Posterior cingulate gyrus (tissue), 11 donors: Measurements from ENCODE around the gene EPS15.
"Not testable (repeated sequence)": the region's sequence is repeated elsewhere in the genome, so short reads cannot be mapped to it uniquely, and the experiment has no call there.

Experiments used
- DNase-seq, 10 donors: peaks; one replicate each; pipeline versions ENCODE4 v3.0.0 to v3.0.0-alpha.2; 2020 to 2021; ENCODE audit warnings: mixed read lengths in 3 of 10
- intact Hi-C: fragments of 100-400 bp; cut with DNase I; formaldehyde crosslinking; loops from one replicate; pipeline ENCODE4 v1.15.1; 2023

EPS15 gene

DNA sequence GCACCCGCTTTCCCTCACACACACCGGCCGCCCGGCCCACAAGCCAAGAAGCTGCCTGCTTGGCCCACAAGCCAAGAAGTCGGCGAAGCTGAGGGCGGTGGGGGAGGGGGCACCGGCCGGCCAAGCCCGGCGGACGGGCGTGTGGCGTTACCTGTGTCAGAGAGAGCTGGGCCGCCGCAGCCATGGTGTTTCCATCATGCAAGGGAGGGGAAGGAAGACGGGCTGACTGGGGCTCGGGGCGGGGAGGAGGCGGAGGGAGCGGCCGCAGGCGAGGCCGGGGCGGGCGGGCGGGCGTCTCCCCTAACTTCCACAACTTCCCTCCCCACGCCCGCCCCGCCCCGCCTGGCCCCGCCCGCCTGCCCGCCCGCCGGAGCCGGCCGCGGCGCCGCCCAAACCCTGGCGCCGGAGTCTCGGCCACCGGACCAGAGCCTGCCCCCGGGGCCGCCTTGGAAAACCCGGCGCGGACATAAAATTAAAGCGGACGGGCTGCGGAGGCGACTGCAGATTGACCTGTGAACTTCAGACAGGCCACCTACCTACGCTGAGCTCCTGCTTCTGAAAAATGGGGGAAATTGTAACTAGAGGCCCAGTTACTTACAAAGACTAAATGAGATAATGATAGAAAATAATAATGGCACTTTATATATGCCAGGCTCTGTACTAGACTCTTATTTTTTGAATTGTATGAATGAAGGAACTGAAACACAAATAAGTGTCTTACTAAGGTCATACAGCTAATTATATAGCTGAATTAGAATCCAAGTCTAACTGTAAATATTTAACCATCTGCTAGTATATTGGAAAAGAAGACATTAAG lies at the start of gene EPS15:
Gene EPS15 (minus strand): TSS at position 219 of the 817 bp plus-strand sequence. CDS start 35 bp downstream, at position 184.
- intact Hi-C loops = loop anchor here (10.0 kb wide), 1 partner anchor 94 kb away; no protein-coding TSS in a partner anchor
- peak; percentile 58 to 96 (median 70) for DNase-seq

- DNase-seq = no peak
- intact Hi-C loops = loop anchor here (5.0 kb wide), 1 partner anchor 199 kb away; no protein-coding TSS in a partner anchor
These were observed 49.3 kb upstream of the EPS15 start for GRCh38 chr1:51568231-51568935.

DNA sequence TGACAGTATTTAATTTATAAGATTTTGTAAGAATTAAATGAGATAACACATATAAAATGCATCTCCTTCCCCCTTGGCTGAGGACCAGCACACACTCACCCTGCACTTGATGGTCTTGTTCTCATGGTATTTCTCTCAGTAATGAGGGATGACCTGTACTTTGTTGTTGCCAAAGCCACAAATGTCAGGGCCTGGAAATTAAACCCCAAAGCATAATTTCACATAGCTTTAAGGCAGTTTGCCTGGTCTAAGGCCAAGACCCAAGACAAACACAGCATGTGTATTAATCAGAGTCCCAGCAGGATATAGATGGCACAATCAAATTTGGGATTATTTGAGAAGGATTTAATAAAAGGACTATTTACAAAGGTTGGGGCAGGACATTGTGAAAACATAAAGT lies 48.6 kb upstream of the EPS15 start:
- intact Hi-C loops = loop anchor here (5.0 kb wide), 1 partner anchor 200 kb away; no protein-coding TSS in a partner anchor
- DNase-seq = no peak

DNA sequence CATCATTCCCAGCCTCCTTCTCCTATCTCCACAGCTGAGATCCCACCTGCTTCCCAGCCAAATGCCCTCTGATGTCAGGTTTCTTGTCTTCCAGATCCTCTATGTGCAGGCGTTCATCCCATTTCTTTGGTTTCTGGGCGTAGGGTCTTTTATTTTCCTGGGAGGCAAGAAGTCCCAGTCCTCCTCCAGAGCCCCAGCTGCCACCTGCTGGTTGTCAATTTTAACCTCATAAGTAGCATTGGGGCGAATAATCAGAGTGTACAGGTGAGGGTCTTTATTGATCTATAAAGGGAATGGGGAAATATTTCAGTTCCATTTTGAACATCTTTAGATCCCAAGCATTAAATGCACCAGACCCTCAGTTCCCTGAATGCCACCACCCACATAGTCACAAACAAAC lies 47.2 kb upstream of the EPS15 start:
- DNase-seq = no peak
- intact Hi-C loops = loop anchor here (5.0 kb wide), 1 partner anchor 201 kb away; no protein-coding TSS in a partner anchor

DNA sequence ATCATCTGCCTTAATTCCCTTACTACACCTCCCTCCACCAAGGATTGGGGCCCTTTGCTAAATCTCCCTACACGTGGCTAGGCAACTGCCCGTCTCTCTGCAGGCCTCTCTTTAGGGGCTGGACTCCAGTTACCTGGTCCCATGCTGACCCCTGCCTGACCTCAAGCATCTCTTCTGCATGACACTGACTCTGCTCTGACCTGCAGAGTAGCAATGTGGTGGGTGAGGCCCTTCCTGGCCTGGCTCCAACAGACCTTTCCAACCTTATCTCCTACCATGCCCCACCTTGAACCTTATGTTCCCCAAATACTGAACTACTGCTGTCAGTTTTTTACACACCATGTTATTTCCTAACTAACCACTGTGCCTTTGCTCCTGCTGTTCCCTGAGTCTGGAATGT lies 45.9 kb upstream of the EPS15 start:
- intact Hi-C loops = loop anchor here (5.0 kb wide), 1 partner anchor 202 kb away; no protein-coding TSS in a partner anchor
- DNase-seq = no peak

DNA sequence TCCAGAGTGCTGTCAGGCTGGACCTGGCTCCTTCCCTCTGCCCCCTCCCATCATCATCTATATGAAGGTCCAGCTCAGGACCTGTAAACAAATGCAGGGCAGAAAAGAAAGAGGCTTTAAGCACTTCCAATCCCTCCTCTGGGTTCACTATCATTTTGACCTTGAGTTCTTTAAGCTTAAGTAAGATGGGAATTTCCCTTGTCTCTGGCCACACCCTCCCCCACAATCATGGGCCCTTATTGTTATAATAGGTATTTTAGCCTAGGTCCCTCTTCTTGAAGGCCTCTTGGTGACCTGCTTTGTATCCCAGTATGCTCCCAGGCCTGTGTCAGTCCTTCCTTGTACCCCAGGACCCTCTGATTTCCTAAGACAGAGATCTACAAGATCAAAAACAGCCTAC lies 45.1 kb upstream of the EPS15 start:
- intact Hi-C loops = no loop called here
- no peak for DNase-seq

DNA sequence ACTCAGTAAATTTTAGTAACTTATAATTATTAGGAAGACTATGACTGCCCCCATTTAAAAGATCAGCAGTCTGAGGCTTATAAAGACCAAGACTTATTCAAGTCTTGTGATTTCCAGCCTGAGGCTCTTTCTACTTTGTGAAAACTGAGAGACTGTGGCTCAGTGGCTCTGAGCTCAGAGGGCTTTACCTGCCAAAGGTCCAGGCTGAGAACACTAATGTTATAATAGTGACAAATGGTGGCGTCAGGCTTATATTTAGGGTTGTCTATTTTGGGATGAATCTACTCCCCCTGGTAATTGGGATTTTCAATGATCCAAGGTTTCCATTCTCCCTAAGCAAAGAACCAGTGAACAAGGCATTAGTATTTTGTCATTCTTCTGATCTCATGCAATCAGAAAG lies 42.6 kb upstream of the EPS15 start:
- intact Hi-C loops = no loop called here
- no peak for DNase-seq

GRCh38 chr1:51560895-51561294 lies 41.8 kb upstream of the EPS15 start:
- intact Hi-C loops, DNase-seq: not testable (repeated sequence)

GRCh38 chr1:51560034-51560433 lies 41.0 kb upstream of the EPS15 start:
- DNase-seq = no peak

DNA sequence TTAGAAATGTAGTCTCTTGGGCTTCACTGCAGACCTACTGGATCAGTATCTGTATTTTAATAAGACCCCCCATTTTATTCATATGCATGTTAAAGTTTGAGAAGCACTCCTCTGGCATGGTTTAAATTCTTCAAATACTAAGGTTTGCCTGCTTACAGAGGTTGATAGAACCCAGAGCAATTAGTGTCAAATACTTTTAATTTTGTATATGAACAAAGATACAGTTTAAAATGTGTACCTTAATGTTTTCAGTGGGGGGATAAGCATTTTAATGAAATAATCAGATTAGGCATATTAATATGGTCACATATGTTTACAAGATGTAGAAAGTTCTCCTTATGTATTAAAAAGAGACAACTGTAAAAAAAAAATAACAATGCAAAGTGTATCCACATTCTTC lies 40.4 kb upstream of the EPS15 start:
- no peak for DNase-seq
- intact Hi-C loops = no loop called here

More at GRCh38 chr1:51560034-51560433, 41.0 kb upstream of the EPS15 start:
- intact Hi-C loops = no loop called here

DNA sequence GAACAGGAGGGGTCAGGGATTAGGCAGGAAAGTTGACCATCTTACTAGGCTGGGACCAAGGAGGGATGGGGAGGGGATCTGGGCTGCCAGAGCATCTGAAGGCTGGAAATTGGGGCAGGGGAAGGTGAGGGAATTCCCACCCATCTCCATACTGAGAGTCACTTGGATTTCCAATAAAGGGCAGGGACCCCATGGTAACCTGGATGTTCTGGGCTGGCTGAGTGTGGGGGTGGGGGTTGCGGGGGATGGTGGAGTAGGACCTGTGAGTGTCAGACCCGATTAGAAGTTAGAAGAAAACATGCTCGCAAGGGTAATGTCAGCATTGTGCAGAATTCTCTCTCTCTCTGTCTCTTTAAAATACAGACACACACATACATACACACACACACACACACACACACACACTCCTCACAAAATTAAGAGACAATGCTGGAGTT lies 40.0 kb upstream of the EPS15 start:
- DNase-seq = no peak
- intact Hi-C loops = no loop called here

DNA sequence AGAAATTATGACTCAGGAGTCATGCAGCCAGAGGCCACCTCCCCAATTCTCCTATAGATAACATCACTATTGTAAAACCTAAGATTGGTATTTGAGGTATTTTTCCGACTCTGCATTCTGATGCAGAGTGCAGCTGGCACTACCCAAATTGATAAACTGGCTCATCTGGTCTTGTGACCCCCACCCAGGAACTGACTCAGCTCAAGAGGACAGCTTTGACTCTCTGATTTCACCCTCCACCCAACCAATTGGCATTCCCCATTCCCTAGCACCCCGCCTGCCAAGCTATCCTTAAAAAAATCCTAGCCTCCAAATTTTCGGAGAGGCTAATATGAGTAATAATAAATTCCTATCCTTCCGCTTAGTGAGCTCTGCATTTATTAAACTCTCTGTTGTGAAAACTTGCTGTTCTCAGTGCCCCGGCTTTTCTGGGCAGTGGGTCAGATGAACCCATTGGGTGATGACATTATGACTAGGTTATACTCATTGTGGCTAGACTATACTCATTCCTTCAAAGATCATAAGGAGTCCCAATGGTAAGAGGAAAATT lies 39.4 kb upstream of the EPS15 start:
- intact Hi-C loops = no loop called here
- DNase-seq = no peak

- intact Hi-C loops = no loop called here
- no peak for DNase-seq
These were observed 38.1 kb upstream of the EPS15 start for GRCh38 chr1:51557168-51557567.

- intact Hi-C loops = no loop called here
- DNase-seq = no peak
These were observed 37.0 kb upstream of the EPS15 start for GRCh38 chr1:51555866-51556619.

DNA sequence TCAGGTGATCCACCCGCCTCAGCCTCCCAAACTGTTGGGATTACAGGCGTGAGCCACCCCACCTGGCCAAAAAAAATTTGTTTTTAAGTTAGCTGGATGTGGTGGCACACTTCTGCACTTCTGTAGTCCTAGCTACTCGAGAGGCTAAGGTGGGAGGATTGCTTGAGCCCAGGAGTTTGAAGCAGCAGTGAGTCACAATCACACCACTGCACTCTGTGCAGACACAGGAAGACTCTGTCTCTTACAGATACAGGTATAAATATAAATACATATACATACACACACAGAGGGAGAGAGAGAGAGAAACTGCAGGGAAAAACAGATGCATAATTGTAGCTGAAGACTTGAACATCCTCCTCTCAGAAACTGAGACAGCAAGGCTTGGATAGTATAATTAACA lies 34.8 kb upstream of the EPS15 start:
- intact Hi-C loops = no loop called here
- DNase-seq = no peak

- intact Hi-C loops = no loop called here
- no peak for DNase-seq
These were observed 34.1 kb upstream of the EPS15 start for GRCh38 chr1:51552929-51553807.

DNA sequence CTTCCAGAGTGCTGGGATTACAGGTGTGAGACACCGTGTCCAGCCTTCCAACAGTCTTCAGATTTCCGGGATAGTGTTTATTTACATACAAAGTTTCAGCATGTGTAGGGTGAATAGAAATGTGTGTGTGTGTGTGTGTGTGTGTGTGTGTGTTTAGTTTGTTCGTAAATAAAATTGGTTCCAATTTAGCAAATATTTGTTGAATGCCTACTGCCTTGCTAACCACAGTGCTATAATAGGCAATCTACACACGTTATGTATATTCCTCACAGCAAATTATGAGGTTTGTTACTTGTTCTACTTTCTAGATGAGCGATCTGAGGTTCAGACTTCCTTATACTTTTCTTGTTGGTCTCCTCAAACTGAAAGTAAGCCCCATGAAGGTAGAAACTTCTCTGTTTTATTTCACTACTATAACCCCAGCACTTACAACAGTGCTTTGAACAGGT lies 32.8 kb upstream of the EPS15 start:
- DNase-seq = no peak
- intact Hi-C loops = no loop called here

DNA sequence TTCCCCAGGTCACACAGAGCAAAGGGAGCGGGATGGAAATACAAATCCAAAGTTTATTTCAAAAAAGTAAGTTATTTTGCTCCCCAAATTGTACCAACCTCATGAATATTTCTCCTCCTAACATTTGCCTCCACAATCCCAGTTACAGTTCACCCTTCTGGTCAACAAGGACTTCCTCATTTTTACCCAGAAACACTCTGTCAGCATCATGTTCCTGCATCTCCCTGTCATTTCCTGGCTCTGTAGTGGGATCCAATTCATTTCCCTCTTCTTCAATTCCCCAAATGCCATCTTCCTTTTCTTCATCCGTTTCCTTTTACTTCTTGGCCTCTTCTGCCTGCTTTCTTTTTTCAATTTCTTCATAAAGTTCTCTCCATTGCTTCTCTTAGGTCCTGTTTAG lies 32.0 kb upstream of the EPS15 start:
- no peak for DNase-seq
- intact Hi-C loops = no loop called here

DNA sequence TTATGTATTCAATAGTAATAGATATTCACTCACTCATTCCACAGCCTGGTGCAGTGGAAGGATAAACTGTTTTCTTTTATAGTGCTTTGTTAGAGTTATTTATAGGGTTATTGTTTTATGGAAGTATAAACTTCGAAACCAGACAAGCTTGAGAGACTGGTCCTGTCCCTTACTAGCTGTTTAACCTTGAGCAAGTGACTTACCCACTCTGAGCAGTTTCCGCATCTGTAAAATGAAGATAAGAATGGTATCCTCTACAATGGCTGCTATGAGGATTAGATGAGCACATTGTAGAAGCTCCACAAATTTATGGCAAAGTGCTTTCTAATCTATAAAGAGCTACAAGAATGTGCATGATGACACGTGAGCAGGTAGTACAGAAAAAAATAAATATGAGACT lies 30.8 kb upstream of the EPS15 start:
- no peak for DNase-seq
- intact Hi-C loops = no loop called here
